CD4-positive, alpha-beta memory T cell (primary cell): Measurements from ENCODE around the gene DBX2. TPM values are rescaled to one million over a fixed set of nuclear protein-coding genes. Genes with fewer than 3 reads are reported as not detected.
A peak's percentile ranks its signal among the peaks of the same experiment; 100 is the strongest.

Experiments used
- CTCF ChIA-PET: fragments of 350-600 bp; sonication (Branson Sonifier 250); formaldehyde crosslinking; loops from one replicate; lab custom pipeline; 2021; ENCODE audit warnings: inconsistent platforms; ENCODE audit not compliant: partially characterized antibody; lab: Charles Lee
- POLR2A ChIA-PET: fragments of 350-600 bp; sonication (Branson Sonifier 250); formaldehyde crosslinking; loops from one replicate; lab custom pipeline; 2021; ENCODE audit not compliant: partially characterized antibody; lab: Charles Lee
- DNase-seq, 5 donors: peaks; one replicate each; pipeline versions ENCODE4 v3.0.0 to v3.0.0-alpha.2; 2020 to 2022; ENCODE audit warnings: mixed read lengths in 1 of 5
- H3K27ac ChIP-seq: one replicate; pipeline ENCODE4 v1.7.0; 2013; ENCODE audit warnings: low read depth, low read length
- H3K27me3 ChIP-seq: 2 replicates; pipeline ENCODE4 v1.7.0; 2013; ENCODE audit warnings: mild to moderate bottlenecking, low read length, moderate library complexity; ENCODE audit not compliant: insufficient read depth
- H3K36me3 ChIP-seq: 2 replicates; pipeline ENCODE4 v1.7.0; 2013; ENCODE audit warnings: mild to moderate bottlenecking, low read length, moderate library complexity; ENCODE audit not compliant: insufficient read depth
- H3K4me1 ChIP-seq: 2 replicates; pipeline ENCODE4 v1.7.0; 2013; ENCODE audit warnings: mild to moderate bottlenecking, low read length, moderate library complexity; ENCODE audit not compliant: insufficient read depth
- H3K4me3 ChIP-seq, 2 donors: one replicate each; pipeline ENCODE4 v1.7.0; 2013; ENCODE audit warnings: low read length in 2 of 2, mild to moderate bottlenecking in 1 of 2
- H3K9me3 ChIP-seq, 2 donors: one replicate each; pipeline ENCODE4 v1.7.0; 2013; ENCODE audit warnings: low read length in 2 of 2, control low read depth in 1 of 2; ENCODE audit not compliant: control insufficient read depth in 1 of 2
- H3K27ac Mint-ChIP-seq, 7 donors: one replicate each; pipeline ENCODE4 v1.8.0; 2020 to 2021; ENCODE audit warnings: mixed read lengths in 7 of 7, mild to moderate bottlenecking in 6 of 7, inconsistent platforms in 3 of 7, moderate library complexity in 3 of 7
- H3K27me3 Mint-ChIP-seq, 2 donors: one replicate each; pipeline ENCODE4 v1.8.0; 2020 to 2021; ENCODE audit warnings: mixed read lengths in 2 of 2
- H3K36me3 Mint-ChIP-seq, 2 donors: one replicate each; pipeline ENCODE4 v1.8.0; 2020 to 2021; ENCODE audit warnings: mixed read lengths in 2 of 2, inconsistent platforms in 1 of 2, mild to moderate bottlenecking in 1 of 2
- H3K4me1 Mint-ChIP-seq, 4 donors: one replicate each; pipeline ENCODE4 v1.8.0; 2020 to 2021; ENCODE audit warnings: mixed read lengths in 4 of 4, mild to moderate bottlenecking in 1 of 4
- H3K4me3 Mint-ChIP-seq, 8 donors: one replicate each; pipeline ENCODE4 v1.8.0; 2020 to 2021; ENCODE audit warnings: mixed read lengths in 8 of 8, mild to moderate bottlenecking in 7 of 8, moderate library complexity in 6 of 8, inconsistent platforms in 3 of 8
- H3K9me3 Mint-ChIP-seq, 8 donors: one replicate each; pipeline ENCODE4 v1.8.0; 2020 to 2021; ENCODE audit warnings: mixed read lengths in 8 of 8, mild to moderate bottlenecking in 5 of 8, inconsistent platforms in 3 of 8, moderate library complexity in 1 of 8
- intact Hi-C: fragments of 100-400 bp; cut with micrococcal nuclease; formaldehyde crosslinking; loops from one replicate; pipeline ENCODE4 v1.15.1; 2023
- polyA plus RNA-seq, 2 donors: library from polyadenylated mRNA; unstranded; fragments of 300-500 nt; fragmentation: Illumina TruSeq; gene quantifications; one replicate each; pipeline ENCODE4 v1.2.3, GENCODE V29; 2021
- total RNA-seq, 2 experiments: library from RNA; stranded (reverse); gene quantifications; one replicate each; pipeline ENCODE4 v1.2.3, GENCODE V29; 2021

Gene DBX2
- total and polyA plus RNA-seq, 4 experiments from 2014 or later: not detected

GRCh38 chr12:45077251-45077650 lies 26.4 kb upstream of the DBX2 start:
- intact Hi-C loops: no loop called here
- H3K27me3 ChIP-seq: no peaks in the 10 kb centered on the region
- Mint-ChIP-seq H3K4me3 (no peak overlapping the region), H3K4me1 (no peaks in the 10 kb centered on the region), H3K27me3 (peaks cover 0 to 8% of the 10 kb centered on the region in 2 donors), H3K36me3 (no peaks in the 10 kb centered on the region), H3K27ac (peak overlapping the region in 1 of 7 donors; percentile 63), H3K9me3 (no peaks in the 10 kb centered on the region)
- CTCF ChIA-PET: no interaction called here
- H3K27ac ChIP-seq: no peak overlapping the region
- POLR2A ChIA-PET: no interaction called here
- H3K36me3 ChIP-seq: no peaks in the 10 kb centered on the region
- no peaks in the 10 kb centered on the region for H3K9me3 ChIP-seq
- H3K4me1 ChIP-seq: no peaks in the 10 kb centered on the region
- no peak for DNase-seq
- H3K4me3 ChIP-seq: no peak overlapping the region

DNA sequence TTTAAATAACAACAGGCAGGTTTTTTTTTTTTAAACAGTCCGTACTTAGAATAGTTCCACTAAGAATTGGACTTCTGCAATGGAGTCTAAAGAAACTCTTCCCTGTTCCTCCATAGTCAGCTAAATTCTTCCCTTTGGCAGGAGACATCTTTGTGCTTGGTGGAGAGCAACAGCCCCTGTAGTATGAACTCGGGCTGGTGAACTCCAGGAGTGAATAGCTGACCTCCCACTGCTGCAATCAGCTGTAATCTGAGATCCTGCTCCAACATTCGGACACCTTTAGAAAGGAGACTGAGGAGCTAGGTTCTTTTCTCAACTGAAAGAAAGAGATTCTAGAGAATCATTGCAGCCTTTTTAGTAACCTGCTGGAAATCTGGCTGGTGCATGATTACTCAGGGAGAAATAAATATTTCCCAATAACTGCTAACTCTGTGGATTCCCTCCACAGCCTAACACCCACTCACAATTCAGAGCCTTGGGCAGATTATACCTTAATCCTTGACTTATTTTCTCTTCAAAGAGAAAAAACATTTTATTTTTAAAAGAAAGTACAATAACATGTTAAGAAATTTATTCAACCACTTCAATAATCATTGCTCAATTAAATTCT lies 25.6 kb upstream of the DBX2 start:
- H3K27ac Mint-ChIP-seq: no peak overlapping the region
- H3K4me3 ChIP-seq: no peak overlapping the region
- H3K9me3 ChIP-seq: no peaks in the 10 kb centered on the region
- intact Hi-C loops: no loop called here
- peaks cover 0 to 8% of the 10 kb centered on the region in 2 donors for H3K27me3 Mint-ChIP-seq
- no peak for DNase-seq
- CTCF ChIA-PET: no interaction called here
- no peaks in the 10 kb centered on the region for H3K4me1 ChIP-seq
- H3K36me3 ChIP-seq: no peaks in the 10 kb centered on the region
- no peaks in the 10 kb centered on the region for H3K4me1 Mint-ChIP-seq
- no peaks in the 10 kb centered on the region for H3K27me3 ChIP-seq
- no peaks in the 10 kb centered on the region for H3K9me3 Mint-ChIP-seq
- no peaks in the 10 kb centered on the region for H3K36me3 Mint-ChIP-seq
- POLR2A ChIA-PET: no interaction called here
- no peak overlapping the region for H3K4me3 Mint-ChIP-seq
- H3K27ac ChIP-seq: no peak overlapping the region

DNA sequence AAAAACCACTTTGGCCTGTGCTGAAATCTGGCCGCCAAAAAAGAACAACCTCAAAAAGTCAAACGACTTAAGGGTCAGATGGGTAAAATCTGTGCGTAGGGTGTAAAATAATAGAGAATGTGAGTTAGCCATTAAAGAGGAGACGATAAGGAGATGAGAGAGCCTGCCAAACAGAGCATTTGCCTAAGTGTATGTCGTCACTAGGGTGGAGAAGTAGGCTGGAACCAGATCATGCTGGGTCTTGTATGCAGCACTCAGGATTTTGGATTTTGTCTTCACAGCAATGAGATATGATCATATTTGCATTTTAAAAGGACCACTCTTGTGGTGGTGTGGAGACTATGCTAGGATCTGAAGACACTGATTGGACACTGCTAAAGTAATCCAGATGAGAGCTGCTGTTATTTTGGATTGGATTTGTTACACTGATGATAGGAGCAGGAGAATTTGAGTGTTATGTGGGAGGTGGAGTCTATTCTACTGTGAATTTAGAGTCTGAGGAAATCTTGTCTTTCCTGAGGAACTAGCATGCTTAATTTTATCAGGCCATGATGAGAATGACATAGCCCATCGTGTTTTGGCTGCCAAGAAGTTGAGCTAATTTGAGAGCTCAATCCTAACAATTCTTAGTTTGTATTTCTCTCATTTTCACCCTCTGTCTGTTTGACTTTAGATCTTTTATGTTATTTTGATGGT lies 24.8 kb upstream of the DBX2 start:
- intact Hi-C loops: no loop called here
- Histone ChIP-seq H3K27me3 (no peaks in the 10 kb centered on the region), H3K36me3 (no peaks in the 10 kb centered on the region), H3K27ac (no peak overlapping the region), H3K4me3 (no peak overlapping the region), H3K4me1 (no peaks in the 10 kb centered on the region), H3K9me3 (no peaks in the 10 kb centered on the region)
- ChIA-PET CTCF (no interaction called here), POLR2A (no interaction called here)
- H3K4me3 Mint-ChIP-seq: no peak overlapping the region
- H3K4me1 Mint-ChIP-seq: no peaks in the 10 kb centered on the region
- DNase-seq: no peak
- peaks cover 0 to 8% of the 10 kb centered on the region in 2 donors for H3K27me3 Mint-ChIP-seq
- no peaks in the 10 kb centered on the region for H3K9me3 Mint-ChIP-seq
- no peaks in the 10 kb centered on the region for H3K36me3 Mint-ChIP-seq
- H3K27ac Mint-ChIP-seq: no peak overlapping the region

DNA sequence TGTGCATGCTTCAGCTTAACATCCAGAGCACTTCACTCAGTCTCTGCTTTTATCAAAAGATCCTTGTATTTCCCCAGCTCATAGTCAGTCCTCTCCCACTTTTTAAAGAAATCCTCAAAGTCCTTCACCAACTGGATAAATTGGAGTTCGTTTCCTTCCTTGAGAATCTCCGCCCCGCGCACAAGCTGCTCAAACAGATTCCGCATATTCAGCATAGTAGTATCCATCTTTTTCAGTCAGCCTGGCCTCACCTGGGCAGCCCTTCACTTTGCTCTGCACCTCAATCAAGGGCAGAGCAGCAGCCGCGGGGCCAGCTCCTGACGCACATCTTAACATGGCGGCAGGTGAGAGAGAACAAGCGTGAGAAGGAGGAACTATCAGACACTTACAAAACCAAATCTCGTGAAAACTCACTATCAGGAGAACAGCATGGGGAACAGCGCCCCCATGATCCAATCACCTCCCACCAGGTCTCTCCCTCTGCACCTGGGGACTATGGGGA lies 14.3 kb upstream of the DBX2 start:
- no peaks in the 10 kb centered on the region for H3K4me1 Mint-ChIP-seq
- no peaks in the 10 kb centered on the region for H3K4me1 ChIP-seq
- ChIA-PET POLR2A (no interaction called here), CTCF (no interaction called here)
- DNase-seq: no peak
- H3K9me3 ChIP-seq: no peaks in the 10 kb centered on the region
- H3K36me3 ChIP-seq: no peaks in the 10 kb centered on the region
- H3K4me3 ChIP-seq: no peak overlapping the region
- no peaks in the 10 kb centered on the region for H3K36me3 Mint-ChIP-seq
- intact Hi-C loops: no loop called here
- peaks cover 3 to 8% of the 10 kb centered on the region in 2 donors for H3K27me3 Mint-ChIP-seq
- no peak overlapping the region for H3K4me3 Mint-ChIP-seq
- no peak overlapping the region for H3K27ac Mint-ChIP-seq
- peaks cover 2 to 18% (median 7%) of the 10 kb centered on the region in 8 donors for H3K9me3 Mint-ChIP-seq
- no peaks in the 10 kb centered on the region for H3K27me3 ChIP-seq
- no peak overlapping the region for H3K27ac ChIP-seq

DNA sequence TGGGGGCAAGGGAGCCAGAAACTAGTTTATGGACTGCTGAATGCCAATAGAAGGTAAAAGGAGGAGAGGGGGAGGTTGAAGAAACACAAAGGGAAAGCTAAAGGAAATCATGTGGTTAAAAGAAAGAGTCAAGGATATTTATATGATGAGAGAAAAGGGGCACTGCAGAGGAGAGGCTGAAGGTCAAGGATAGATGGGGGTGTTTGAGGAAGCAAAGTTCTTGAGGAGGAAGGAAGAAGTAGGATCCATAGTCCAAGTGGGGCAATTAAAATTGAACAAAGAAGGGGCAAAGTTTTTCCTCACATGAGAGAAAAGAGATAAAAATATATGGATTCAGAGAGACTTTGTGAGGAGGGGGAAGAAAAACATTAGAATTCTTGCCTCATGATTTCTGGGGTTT lies 10.1 kb upstream of the DBX2 start:
- no peaks in the 10 kb centered on the region for H3K4me1 ChIP-seq
- no peak overlapping the region for H3K4me3 ChIP-seq
- no peaks in the 10 kb centered on the region for H3K9me3 ChIP-seq
- ChIA-PET POLR2A (no interaction called here), CTCF (interaction anchor here (0.8 kb wide), 1 partner anchor 8 kb away, joined by 3 read pairs; no protein-coding TSS in a partner anchor)
- DNase-seq: no peak
- H3K27ac Mint-ChIP-seq: no peak overlapping the region
- no peak overlapping the region for H3K27ac ChIP-seq
- no peaks in the 10 kb centered on the region for H3K36me3 ChIP-seq
- intact Hi-C loops: no loop called here
- H3K4me1 Mint-ChIP-seq: no peaks in the 10 kb centered on the region
- no peaks in the 10 kb centered on the region for H3K27me3 ChIP-seq
- H3K27me3 Mint-ChIP-seq: peaks cover 4 to 12% of the 10 kb centered on the region in 2 donors
- no peak overlapping the region for H3K4me3 Mint-ChIP-seq
- no peaks in the 10 kb centered on the region for H3K36me3 Mint-ChIP-seq
- H3K9me3 Mint-ChIP-seq: peaks cover 0 to 10% (median under 1%) of the 10 kb centered on the region in 8 donors

DNA sequence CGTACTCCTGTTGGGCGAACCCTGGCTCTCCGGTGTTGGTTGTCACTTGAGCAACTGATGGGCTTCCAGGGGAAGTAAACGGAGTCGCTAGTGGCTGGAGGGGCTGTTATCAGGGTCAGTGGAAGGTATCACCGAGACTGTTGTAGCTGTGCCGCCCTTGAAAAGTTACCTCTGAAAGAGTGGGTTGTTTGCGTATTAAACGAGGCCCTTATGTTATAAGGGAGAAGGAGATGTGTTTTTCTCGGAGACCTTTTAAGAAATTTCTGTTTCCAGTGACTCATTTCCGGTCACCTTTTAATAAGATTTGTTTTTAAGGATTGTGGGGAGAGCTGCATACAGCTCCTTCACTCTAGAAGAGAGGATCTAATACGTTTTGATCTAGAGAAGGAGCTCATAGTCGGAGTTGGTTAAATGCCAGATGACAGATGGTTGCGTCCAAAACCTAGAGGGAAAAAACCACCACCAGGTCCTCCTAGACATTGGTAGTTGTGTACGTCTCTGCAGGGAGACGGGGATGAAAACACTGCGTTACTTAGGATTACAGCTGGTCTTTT lies 750 bp upstream of the DBX2 start:
- no peaks in the 10 kb centered on the region for H3K36me3 Mint-ChIP-seq
- no peaks in the 10 kb centered on the region for H3K9me3 ChIP-seq
- H3K4me3 ChIP-seq: no peak overlapping the region
- no peaks in the 10 kb centered on the region for H3K36me3 ChIP-seq
- no peak overlapping the region for H3K27ac ChIP-seq
- H3K4me3 Mint-ChIP-seq: no peak overlapping the region
- no peak overlapping the region for H3K27ac Mint-ChIP-seq
- peaks cover 0 to 5% (median 1%) of the 10 kb centered on the region in 4 donors for H3K4me1 Mint-ChIP-seq
- CTCF ChIA-PET: no interaction called here
- no peak for DNase-seq
- intact Hi-C loops: no loop called here
- H3K27me3 ChIP-seq: peaks cover 9% of the 10 kb centered on the region
- no peaks in the 10 kb centered on the region for H3K4me1 ChIP-seq
- H3K9me3 Mint-ChIP-seq: peaks cover 0 to 3% (median 0%) of the 10 kb centered on the region in 8 donors
- POLR2A ChIA-PET: no interaction called here
- H3K27me3 Mint-ChIP-seq: peaks cover 31 to 34% of the 10 kb centered on the region in 2 donors

GRCh38 chr12:45049912-45050750 lies 768 bp downstream of the DBX2 start:
- H3K27ac ChIP-seq: no peak overlapping the region
- H3K27me3 ChIP-seq: peaks cover 9% of the 10 kb centered on the region
- H3K36me3 Mint-ChIP-seq: no peaks in the 10 kb centered on the region
- DNase-seq: no peak
- H3K9me3 Mint-ChIP-seq: peaks cover 0 to 3% (median 0%) of the 10 kb centered on the region in 8 donors
- H3K27ac Mint-ChIP-seq: no peak overlapping the region
- H3K9me3 ChIP-seq: no peaks in the 10 kb centered on the region
- no peaks in the 10 kb centered on the region for H3K4me1 ChIP-seq
- POLR2A ChIA-PET: no interaction called here
- peaks cover 33 to 34% of the 10 kb centered on the region in 2 donors for H3K27me3 Mint-ChIP-seq
- H3K4me3 ChIP-seq: no peak overlapping the region
- CTCF ChIA-PET: no interaction called here
- H3K4me3 Mint-ChIP-seq: peak overlapping the region in 1 of 8 donors; percentile 61
- intact Hi-C loops: no loop called here
- H3K36me3 ChIP-seq: no peaks in the 10 kb centered on the region
- H3K4me1 Mint-ChIP-seq: peaks cover 0 to 5% (median 1%) of the 10 kb centered on the region in 4 donors
